GM18517 (cell line): Measurements from ENCODE around the gene TECR.
"Not testable (repeated sequence)": the region's sequence is repeated elsewhere in the genome, so short reads cannot be mapped to it uniquely, and the experiment has no call there.

Experiments
- ATAC-seq: cut with Tn5 transposase; IDR thresholded peaks from one replicate; pipeline ENCODE4 v1.9.1; 2021; ENCODE audit warnings: mild to moderate bottlenecking, moderate library complexity; ENCODE audit not compliant: unreplicated experiment

Gene TECR

GRCh38 chr19:14559916-14560775 lies 30.8 kb downstream of the TECR start:
- ATAC-seq: no peak

DNA sequence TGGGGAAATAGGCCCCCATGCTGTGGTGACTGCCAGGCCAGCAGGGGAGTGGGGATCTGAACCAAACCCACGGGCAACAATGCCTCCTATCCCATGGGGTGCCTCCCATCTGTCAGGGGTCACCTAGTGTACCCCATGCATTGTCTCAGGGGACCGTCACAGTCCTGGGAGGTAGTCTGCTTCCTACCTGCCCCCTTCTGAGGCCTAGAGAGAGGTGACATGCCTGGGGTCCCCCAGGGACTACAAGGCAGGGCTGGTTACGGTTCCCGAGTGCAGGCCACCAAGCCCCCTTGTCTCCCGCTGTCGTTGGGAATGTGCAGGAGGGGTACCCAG lies 31.3 kb downstream of the TECR start:
- ATAC-seq: no peak

- ATAC-seq: no peak
These were observed 31.9 kb downstream of the TECR start for GRCh38 chr19:14561249-14561648.

DNA sequence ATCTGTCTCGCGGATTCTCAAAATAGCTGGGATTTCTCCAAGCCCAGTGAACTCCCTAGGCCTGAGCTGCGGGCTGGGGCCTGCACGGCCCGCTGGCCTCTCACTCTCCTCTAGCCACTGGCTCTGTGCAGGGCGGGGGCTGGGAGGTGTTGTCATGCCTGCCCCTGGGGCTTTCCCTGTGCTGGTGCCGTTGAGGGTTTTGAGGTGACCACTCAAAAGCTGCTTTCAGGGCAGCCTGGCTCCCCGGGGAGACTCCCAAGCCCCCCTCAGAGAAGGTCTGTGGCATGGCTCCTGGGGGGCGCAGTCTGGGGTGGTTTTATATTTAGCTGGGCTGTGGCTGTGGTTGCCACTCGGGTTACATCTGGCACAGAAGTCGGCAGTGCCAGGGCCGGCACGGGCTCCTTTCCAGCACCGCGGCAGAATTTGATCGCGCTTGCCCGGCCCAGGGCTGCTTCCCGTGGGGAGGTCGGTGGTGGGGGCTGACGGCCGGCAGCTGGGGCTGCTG lies 32.5 kb downstream of the TECR start:
- ATAC-seq: no peak

GRCh38 chr19:14562660-14563589 lies 33.5 kb downstream of the TECR start:
- ATAC-seq: no peak

GRCh38 chr19:14563590-14563926 lies 34.2 kb downstream of the TECR start:
- no peak for ATAC-seq

DNA sequence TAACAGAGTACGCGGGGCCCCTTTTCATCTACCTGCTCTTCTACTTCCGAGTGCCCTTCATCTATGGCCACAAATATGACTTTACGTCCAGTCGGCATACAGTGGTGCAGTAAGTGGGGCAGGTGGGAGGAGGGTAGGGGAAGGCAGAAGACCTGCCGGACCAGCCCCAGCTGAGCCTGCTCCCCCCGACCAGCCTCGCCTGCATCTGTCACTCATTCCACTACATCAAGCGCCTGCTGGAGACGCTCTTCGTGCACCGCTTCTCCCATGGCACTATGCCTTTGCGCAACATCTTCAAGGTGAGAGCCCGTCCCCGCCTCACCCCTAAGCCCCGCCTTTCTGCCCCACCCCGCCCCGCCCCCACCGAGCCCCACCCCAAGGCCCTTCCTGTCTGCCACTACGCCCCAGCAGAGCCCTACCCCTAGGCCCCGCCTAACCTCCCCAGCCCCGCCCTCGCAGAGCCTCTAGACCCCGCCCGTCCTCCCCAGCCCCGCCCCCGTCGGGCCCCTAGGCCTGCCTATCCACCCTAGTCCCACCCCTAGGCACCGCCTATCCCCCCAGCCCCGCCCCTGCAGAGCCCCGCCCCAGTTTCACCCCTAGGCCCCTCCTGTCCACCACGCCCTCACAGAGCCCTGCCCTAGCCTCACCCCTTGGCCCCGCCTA lies 34.7 kb downstream of the TECR start:
- ATAC-seq: no peak

DNA sequence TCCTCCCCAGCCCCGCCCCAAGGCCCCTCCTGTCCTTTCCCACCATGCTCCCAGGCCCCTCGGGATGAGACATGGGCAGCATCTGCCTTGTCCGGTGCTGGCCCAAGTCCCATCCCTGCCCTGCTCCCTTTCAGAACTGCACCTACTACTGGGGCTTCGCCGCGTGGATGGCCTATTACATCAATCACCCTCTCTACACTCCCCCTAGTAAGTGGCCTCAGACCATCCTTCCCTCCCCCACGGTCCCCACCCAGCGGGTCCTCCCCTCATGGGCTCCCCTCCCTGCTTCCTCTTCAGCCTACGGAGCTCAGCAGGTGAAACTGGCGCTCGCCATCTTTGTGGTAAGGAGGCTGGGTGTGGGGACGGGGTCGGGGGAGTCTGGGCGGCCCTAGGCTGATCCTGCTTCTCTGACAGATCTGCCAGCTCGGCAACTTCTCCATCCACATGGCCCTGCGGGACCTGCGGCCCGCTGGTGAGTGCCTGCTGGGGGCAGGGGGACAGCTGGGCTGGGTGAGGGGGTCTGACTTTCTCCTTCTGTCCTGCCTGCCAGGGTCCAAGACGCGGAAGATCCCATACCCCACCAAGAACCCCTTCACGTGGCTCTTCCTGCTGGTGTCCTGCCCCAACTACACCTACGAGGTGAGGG lies 35.4 kb downstream of the TECR start:
- ATAC-seq: not testable (repeated sequence)

GRCh38 chr19:14565298-14565679 lies 35.9 kb downstream of the TECR start:
- ATAC-seq: no peak

DNA sequence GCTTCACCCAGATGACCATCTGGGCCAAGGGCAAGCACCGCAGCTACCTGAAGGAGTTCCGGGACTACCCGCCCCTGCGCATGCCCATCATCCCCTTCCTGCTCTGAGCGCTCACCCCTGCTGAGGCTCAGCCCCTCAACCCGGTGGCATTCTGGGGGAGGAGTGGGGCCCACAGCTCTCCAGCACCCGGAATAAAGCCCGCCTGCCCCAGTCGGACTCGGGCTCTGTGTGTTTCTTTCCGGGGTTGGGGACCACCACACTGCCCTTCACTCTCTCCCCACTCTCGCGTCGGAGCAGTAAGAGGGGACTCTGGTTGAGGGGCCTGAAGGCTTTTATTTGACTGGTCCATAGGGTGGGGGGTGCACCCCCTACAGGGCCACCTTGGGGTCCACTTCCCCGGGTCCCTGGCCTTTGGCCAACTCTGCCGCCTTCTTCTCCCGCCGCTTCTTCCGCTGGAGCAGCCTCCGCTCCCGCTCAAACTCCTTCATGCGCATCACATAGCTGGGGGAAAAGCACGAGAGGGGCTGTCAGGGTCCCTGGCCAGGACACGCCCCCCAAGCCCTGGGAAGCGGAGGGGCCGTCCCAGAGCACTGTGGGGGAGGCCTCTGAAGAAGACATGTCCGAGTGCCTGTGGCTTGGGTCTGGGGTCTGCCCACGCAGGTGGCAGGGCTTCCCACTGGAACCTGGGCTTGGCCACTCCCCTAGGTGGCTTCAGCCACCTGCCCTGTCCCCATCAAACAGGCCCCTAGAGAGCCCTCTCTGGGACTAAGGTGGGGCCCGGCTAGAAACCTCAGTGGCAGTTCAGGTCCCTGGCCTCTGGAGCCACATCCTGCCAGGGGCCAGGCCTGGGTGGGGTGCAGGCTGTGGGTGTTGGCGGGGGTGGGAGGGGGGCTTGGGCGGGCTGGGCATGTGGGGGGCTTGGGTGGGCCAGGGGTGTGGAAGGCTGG lies 36.6 kb downstream of the TECR start:
- no peak for ATAC-seq

GRCh38 chr19:14566712-14567077 lies 37.3 kb downstream of the TECR start:
- no peak for ATAC-seq

DNA sequence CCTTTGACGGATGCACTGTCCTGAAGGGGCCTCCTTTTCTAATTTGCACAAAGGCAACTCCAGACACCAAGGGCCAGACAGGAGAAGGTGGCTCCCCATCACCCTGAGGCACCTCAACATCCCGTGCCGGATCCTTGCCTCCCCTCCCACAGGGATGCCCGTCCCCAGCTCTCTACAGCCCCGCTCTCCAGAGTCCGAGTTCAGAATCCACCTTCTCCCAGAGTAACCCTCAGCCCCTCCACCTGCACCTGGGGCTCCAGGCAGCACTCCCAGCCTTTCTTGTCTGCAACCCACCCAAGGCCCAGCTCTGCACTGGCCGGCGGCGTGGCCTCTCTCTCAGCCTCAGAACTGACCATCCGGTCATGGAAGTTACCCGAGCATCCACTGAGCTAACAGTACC lies 37.7 kb downstream of the TECR start:
- no peak for ATAC-seq

DNA sequence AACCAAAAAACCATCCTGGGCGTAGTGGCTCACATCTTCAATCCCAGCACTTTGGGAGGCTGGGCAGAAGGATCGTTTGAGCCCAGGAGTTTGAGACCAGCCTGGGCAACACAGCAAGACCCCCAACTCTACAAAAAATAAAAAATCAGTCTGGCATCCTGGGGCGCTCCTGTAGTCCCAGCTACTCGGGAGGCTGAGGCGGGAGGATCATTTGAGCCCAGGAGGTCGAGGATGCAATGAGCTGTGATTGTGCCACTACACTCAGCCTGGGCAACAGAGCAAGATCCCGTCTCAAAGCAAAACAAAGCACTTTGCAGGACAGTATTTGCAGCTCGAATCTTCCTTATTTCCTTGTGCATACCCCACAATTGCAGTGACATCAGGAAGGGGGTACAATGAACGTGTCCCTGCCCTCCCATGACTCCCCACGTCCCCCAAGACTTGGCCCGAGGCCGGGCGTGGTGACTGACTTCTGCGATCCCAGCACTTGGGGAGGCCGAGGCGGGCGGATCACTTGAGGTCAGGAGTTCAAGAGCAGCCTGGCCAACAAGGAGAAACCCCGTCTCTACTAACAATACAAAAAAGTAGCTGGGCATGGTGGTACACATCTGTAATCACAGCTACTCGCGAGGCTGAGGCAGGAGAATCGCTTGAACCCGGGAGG lies 41.6 kb downstream of the TECR start:
- no peak for ATAC-seq

- ATAC-seq: peak; percentile 80
These were observed 42.5 kb downstream of the TECR start, which contains the start of gene NDUFB7 for GRCh38 chr19:14571695-14572490. Gene NDUFB7, minus strand, starts transcription at chr19:14572066. Its CDS starts 66 bp downstream, at chr19:14572000.

GRCh38 chr19:14575428-14575980 lies 46.1 kb downstream of the TECR start:
- no peak for ATAC-seq

- no peak for ATAC-seq
These were observed 47.0 kb downstream of the TECR start for GRCh38 chr19:14576363-14576762.

DNA sequence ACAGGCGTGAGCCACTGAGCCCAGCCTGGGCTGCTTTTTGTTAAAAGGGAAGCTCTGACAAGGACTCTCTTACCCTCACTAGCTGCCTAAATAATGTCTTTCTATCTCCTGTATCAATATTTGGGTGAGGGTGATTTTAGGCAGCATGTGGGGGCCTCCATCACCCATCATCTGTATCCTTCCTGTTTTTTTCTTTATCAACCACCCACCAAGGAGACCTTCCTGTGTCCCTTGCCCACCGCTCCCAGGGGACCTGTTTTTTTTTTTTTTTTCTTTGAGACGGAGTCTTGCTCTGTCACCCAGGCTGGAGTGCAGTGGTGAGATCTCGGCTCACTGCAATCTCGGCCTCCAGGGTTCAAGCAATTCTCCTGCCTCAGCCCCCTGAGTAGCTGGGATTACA lies 47.9 kb downstream of the TECR start:
- no peak for ATAC-seq

GRCh38 chr19:14577885-14578427 lies 48.6 kb downstream of the TECR start:
- ATAC-seq: no peak
